Neural progenitor cell (in vitro differentiated cells): ENCODE measurements around the gene ZDHHC14. TPM values are rescaled to one million over a fixed set of nuclear protein-coding genes. Genes with fewer than 3 reads are reported as not detected.
A peak's percentile ranks its signal among the peaks of the same experiment; 100 is the strongest.

ENCODE experiments used
- DNase-seq: peaks from one replicate; pipeline ENCODE4 v3.0.0-alpha.2; 2016; ENCODE audit warnings: low spot score
- H2AFZ ChIP-seq: fragments of 200-600 bp; sonication (generic); replicated peaks from 2 replicates; pipeline ENCODE4 v1.6.1; 2016; ENCODE audit warnings: antibody characterized with exemption
- H3F3A ChIP-seq: fragments of 200-600 bp; sonication (generic); 2 replicates; pipeline ENCODE4 v1.6.1; 2016; ENCODE audit warnings: antibody characterized with exemption, low read depth
- H3K27ac ChIP-seq: fragments of 200-600 bp; sonication (generic); 2 replicates; pipeline ENCODE4 v1.5.1; 2016; ENCODE audit warnings: mild to moderate bottlenecking
- H3K27me3 ChIP-seq: fragments of 200-600 bp; sonication (generic); 2 replicates; pipeline ENCODE4 v1.6.1; 2016; ENCODE audit warnings: mild to moderate bottlenecking, moderate library complexity
- H3K36me3 ChIP-seq: fragments of 200-600 bp; sonication (generic); 2 replicates; pipeline ENCODE4 v1.5.1; 2016
- H3K4me1 ChIP-seq: fragments of 200-600 bp; sonication (generic); 2 replicates; pipeline ENCODE4 v1.6.1; 2016; ENCODE audit warnings: mixed run types
- H3K4me2 ChIP-seq: fragments of 200-600 bp; sonication (generic); 2 replicates; pipeline ENCODE4 v1.6.1; 2016
- H3K4me3 ChIP-seq: fragments of 200-600 bp; sonication (generic); 2 replicates; pipeline ENCODE4 v1.5.1; 2016
- H3K79me2 ChIP-seq: fragments of 200-600 bp; sonication (generic); 2 replicates; pipeline ENCODE4 v1.6.1; 2016; ENCODE audit warnings: low read depth
- H3K9ac ChIP-seq: fragments of 200-600 bp; sonication (generic); 2 replicates; pipeline ENCODE4 v1.6.1; 2016
- H3K9me3 ChIP-seq: fragments of 200-600 bp; sonication (generic); 2 replicates; pipeline ENCODE4 v1.5.1; 2016; ENCODE audit warnings: low read depth
- H4K20me1 ChIP-seq: fragments of 200-600 bp; sonication (generic); 2 replicates; pipeline ENCODE4 v1.6.1; 2016; ENCODE audit warnings: low read depth
- H3K27ac Mint-ChIP-seq: 3 replicates; pipeline ENCODE4 v1.8.0; 2021; ENCODE audit warnings: mixed read lengths
- H3K27me3 Mint-ChIP-seq: 2 replicates; pipeline ENCODE4 v1.8.0; 2022; ENCODE audit warnings: low read depth, mild to moderate bottlenecking, inconsistent platforms, moderate library complexity, mixed read lengths; ENCODE audit not compliant: insufficient read depth
- H3K36me3 Mint-ChIP-seq: 3 replicates; pipeline ENCODE4 v1.8.0; 2021; ENCODE audit warnings: mixed read lengths
- H3K4me1 Mint-ChIP-seq: 3 replicates; pipeline ENCODE4 v1.8.0; 2021; ENCODE audit warnings: mixed read lengths
- H3K4me3 Mint-ChIP-seq: 3 replicates; pipeline ENCODE4 v1.8.0; 2021; ENCODE audit warnings: mild to moderate bottlenecking, moderate library complexity, mixed read lengths
- H3K9me3 Mint-ChIP-seq: 3 replicates; pipeline ENCODE4 v1.8.0; 2020; ENCODE audit warnings: mixed read lengths
- EZH2 ChIP-seq: fragments of 200-600 bp; sonication (generic); IDR thresholded peaks from 2 replicates; pipeline ENCODE4 v1.6.1; 2017; ENCODE audit warnings: antibody characterized with exemption, mild to moderate bottlenecking, moderate library complexity
- EZH2phosphoT487 ChIP-seq: fragments of 200-600 bp; sonication (generic); IDR thresholded peaks from 2 replicates; pipeline ENCODE4 v1.6.1; 2017; ENCODE audit warnings: antibody characterized with exemption
- total RNA-seq: library from RNA; depleted of rRNA; stranded (reverse); fragments of >200 nt; gene quantifications from 2 replicates; pipeline ENCODE4 v1.2.3, GENCODE V29; 2015; ENCODE audit warnings: low replicate concordance
- TF ChIP-seq, protein P1 (sequence below): fragments of 200-600 bp; sonication (generic); IDR thresholded peaks from 2 replicates; pipeline ENCODE4 v1.5.1; 2017; ENCODE audit warnings: antibody characterized with exemption, mild to moderate bottlenecking

ZDHHC14 gene
- total RNA-seq, 1 donor from 2014 or later, result 14.5 TPM

DNA sequence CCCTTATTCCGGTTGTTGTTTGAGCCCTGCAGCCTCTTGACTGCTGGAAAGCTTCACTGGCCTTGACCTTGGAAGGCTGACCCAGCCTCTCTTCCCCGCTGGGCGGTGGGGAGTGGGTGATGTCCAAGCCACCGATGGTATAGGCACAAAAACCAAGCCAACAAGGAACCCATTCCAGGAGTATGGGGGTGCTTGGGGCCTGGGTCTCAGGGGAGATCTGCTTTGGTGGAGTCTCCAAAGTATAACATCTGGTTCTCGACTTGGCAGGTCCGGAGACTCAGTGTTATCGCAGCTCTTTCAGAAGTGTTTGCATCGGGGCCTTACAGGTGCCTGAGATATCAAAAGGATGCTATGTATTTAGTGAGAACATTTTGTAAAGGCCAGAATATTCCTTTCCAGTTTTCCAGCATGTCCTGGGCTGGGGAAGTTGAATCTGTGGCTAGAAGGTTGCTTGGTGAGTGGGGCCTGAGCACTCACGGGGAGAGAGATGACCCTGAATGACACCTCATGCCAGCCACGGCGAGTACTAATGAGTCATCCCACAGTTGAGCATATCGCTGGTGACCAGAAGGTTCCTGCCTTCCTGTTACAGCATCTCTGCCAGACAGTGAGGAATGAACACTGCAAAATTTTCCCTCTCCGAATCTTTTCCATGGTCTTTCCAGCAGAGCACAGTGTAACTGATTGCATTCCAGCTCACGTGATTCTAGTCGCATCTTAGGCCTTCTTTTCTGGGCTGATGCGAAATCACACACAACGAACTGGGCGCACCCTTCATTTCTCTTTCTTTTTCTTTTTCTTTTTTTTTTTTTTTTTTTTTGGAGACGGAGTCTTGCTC lies 133.9 kb downstream of the ZDHHC14 start:
- Mint-ChIP-seq H3K36me3 (no peaks in the 10 kb centered on the region), H3K9me3 (peaks cover 3% of the 10 kb centered on the region), H3K27ac (peak overlapping the region; percentile 29), H3K4me1 (peaks cover 25% of the 10 kb centered on the region), H3K27me3 (peaks cover 2% of the 10 kb centered on the region), H3K4me3 (no peak overlapping the region)
- no peaks in the 10 kb centered on the region for H3F3A ChIP-seq
- no peak overlapping the region for H3K4me3 ChIP-seq
- no peaks in the 10 kb centered on the region for H3K27me3 ChIP-seq
- no peaks in the 10 kb centered on the region for H4K20me1 ChIP-seq
- no peak overlapping the region for H3K9ac ChIP-seq
- TF ChIP-seq, protein P1, sequence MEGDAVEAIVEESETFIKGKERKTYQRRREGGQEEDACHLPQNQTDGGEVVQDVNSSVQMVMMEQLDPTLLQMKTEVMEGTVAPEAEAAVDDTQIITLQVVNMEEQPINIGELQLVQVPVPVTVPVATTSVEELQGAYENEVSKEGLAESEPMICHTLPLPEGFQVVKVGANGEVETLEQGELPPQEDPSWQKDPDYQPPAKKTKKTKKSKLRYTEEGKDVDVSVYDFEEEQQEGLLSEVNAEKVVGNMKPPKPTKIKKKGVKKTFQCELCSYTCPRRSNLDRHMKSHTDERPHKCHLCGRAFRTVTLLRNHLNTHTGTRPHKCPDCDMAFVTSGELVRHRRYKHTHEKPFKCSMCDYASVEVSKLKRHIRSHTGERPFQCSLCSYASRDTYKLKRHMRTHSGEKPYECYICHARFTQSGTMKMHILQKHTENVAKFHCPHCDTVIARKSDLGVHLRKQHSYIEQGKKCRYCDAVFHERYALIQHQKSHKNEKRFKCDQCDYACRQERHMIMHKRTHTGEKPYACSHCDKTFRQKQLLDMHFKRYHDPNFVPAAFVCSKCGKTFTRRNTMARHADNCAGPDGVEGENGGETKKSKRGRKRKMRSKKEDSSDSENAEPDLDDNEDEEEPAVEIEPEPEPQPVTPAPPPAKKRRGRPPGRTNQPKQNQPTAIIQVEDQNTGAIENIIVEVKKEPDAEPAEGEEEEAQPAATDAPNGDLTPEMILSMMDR, result no peak
- no peak for TF ChIP-seq EZH2
- TF ChIP-seq EZH2phosphoT487, result no peak
- H3K79me2 ChIP-seq, result no peaks in the 10 kb centered on the region
- H3K4me2 ChIP-seq, result no peak overlapping the region
- H3K9me3 ChIP-seq, result no peaks in the 10 kb centered on the region
- no peak overlapping the region for H3K27ac ChIP-seq
- H3K4me1 ChIP-seq, result peaks cover 8% of the 10 kb centered on the region
- DNase-seq, result no peak
- no peaks in the 10 kb centered on the region for H3K36me3 ChIP-seq
- H2AFZ ChIP-seq, result no peak overlapping the region

DNA sequence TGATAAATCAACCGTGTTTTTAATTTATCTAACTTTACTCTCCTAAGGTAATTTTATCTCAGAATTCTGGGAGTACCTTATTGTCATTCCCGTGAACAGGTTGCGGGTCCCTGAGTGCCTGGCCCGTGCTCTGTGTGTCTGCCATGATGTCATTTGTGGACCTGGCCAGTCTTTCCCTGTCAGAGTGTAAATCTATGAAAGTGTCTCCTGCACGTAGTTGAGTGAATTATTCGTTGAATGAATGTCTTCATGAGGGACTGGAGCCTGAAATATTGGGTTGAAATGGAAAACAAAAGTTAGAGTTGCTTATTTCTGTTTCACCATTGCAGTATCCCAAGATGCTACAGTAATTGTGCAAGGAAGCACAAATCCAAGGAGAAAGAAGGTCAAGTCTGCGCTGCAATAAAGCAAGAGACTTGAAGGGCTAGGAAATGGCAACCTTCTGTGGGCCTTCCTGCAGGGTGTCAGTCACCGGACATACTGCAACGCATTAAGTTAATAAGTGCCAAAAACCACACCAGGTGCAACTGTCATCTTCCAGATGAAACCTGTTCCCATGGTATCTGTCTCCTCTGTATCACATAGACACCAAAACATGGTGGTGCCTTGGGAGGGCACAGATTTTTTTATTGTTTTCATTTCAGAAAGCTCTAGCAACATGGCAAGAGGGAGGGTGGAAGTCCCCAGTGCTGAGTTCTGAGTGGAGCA lies 135.5 kb downstream of the ZDHHC14 start:
- Mint-ChIP-seq H3K36me3 (no peaks in the 10 kb centered on the region), H3K9me3 (peaks cover 3% of the 10 kb centered on the region), H3K27me3 (peaks cover 2% of the 10 kb centered on the region), H3K4me1 (peaks cover 25% of the 10 kb centered on the region), H3K27ac (no peak overlapping the region), H3K4me3 (no peak overlapping the region)
- H3K9ac ChIP-seq, result no peak overlapping the region
- no peaks in the 10 kb centered on the region for H3K79me2 ChIP-seq
- no peak overlapping the region for H3K4me2 ChIP-seq
- no peak overlapping the region for H3K4me3 ChIP-seq
- DNase-seq, result no peak
- TF ChIP-seq, protein P1, result no peak
- no peak for TF ChIP-seq EZH2phosphoT487
- TF ChIP-seq EZH2, result no peak
- no peaks in the 10 kb centered on the region for H3K27me3 ChIP-seq
- H3F3A ChIP-seq, result no peaks in the 10 kb centered on the region
- H3K27ac ChIP-seq, result no peak overlapping the region
- peaks cover 8% of the 10 kb centered on the region for H3K4me1 ChIP-seq
- no peak overlapping the region for H2AFZ ChIP-seq
- no peaks in the 10 kb centered on the region for H3K36me3 ChIP-seq
- H4K20me1 ChIP-seq, result no peaks in the 10 kb centered on the region
- H3K9me3 ChIP-seq, result no peaks in the 10 kb centered on the region

DNA sequence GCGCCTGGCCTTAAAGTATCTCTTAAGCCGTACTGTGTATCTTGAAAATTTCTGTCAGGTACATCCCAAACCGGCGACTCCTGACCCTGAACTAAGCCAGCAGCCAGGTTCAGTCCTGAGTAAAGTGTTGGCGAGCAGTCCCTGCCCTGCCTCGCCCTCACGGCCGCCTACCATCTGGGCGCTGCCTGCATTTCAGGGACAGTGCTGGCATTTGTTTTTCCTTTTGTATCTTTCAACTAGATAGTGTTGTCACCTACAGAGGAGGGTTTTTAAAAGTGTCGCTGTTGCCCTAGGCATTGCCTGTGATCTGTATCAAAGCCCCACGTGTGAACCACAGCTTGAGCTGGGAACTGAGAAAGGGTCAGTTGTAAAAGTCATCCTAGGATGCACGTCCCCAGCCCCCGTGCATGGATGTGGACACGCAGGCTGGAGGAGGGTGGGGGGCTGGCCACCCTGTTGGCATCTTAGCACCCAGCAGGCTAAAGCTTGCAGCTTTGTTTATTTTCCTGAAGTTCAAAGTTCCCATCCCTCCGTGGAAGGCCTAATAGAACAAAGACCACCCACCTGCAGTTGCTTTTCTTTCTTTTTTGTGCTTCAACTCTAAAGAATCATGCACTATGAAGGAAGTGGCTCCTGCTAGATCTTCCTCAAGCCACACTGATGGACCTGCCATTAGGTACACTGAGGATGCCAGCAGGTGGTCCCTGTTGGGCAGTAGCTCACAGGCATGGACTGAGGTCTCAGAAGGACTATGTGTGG lies 136.8 kb downstream of the ZDHHC14 start:
- peaks cover 2% of the 10 kb centered on the region for H3K27me3 Mint-ChIP-seq
- H3K4me1 Mint-ChIP-seq, result peaks cover 22% of the 10 kb centered on the region
- Histone ChIP-seq H2AFZ (no peak overlapping the region), H3K9me3 (no peaks in the 10 kb centered on the region), H3K9ac (no peak overlapping the region), H3F3A (no peaks in the 10 kb centered on the region), H3K36me3 (no peaks in the 10 kb centered on the region), H3K27me3 (no peaks in the 10 kb centered on the region), H4K20me1 (no peaks in the 10 kb centered on the region), H3K4me3 (no peak overlapping the region), H3K27ac (no peak overlapping the region), H3K4me2 (no peak overlapping the region), H3K4me1 (peaks cover 8% of the 10 kb centered on the region), H3K79me2 (no peaks in the 10 kb centered on the region)
- TF ChIP-seq, protein P1, result no peak
- TF ChIP-seq EZH2phosphoT487, result no peak
- TF ChIP-seq EZH2, result no peak
- H3K27ac Mint-ChIP-seq, result no peak overlapping the region
- H3K36me3 Mint-ChIP-seq, result no peaks in the 10 kb centered on the region
- H3K4me3 Mint-ChIP-seq, result no peak overlapping the region
- peaks cover 3% of the 10 kb centered on the region for H3K9me3 Mint-ChIP-seq
- no peak for DNase-seq
